H9 (cell line): ENCODE data around the gene NSUN2. TPM values are rescaled to one million over a fixed set of nuclear protein-coding genes. Genes with fewer than 3 reads are reported as not detected.

ENCODE experiments used
- DNase-seq: peaks from one replicate; pipeline ENCODE4 v3.0.0-alpha.2; 2017
- H2AFZ ChIP-seq: one replicate; pipeline ENCODE4 v1.6.1; 2013; ENCODE audit warnings: mild to moderate bottlenecking, low read length, control low read depth, moderate library complexity
- H2AK5ac ChIP-seq: 2 replicates; pipeline ENCODE4 v1.6.1; 2013; ENCODE audit warnings: low read length, control low read depth, mixed read lengths; ENCODE audit not compliant: insufficient read length
- H2BK120ac ChIP-seq: one replicate; pipeline ENCODE4 v1.6.1; 2013; ENCODE audit warnings: low read depth, mild to moderate bottlenecking, low read length, control low read depth, inconsistent platforms; ENCODE audit not compliant: poor library complexity, severe bottlenecking
- H2BK12ac ChIP-seq: 2 replicates; pipeline ENCODE4 v1.6.1; 2013; ENCODE audit warnings: low read length, control low read depth, mixed read lengths, low read depth; ENCODE audit not compliant: insufficient read length
- H2BK15ac ChIP-seq: 2 replicates; pipeline ENCODE4 v1.6.1; 2013; ENCODE audit warnings: low read depth, low read length, control low read depth
- H2BK20ac ChIP-seq: one replicate; pipeline ENCODE4 v1.6.1; 2013; ENCODE audit warnings: low read depth, mild to moderate bottlenecking, low read length, control low read depth, inconsistent platforms; ENCODE audit not compliant: poor library complexity, severe bottlenecking
- H2BK5ac ChIP-seq: 2 replicates; pipeline ENCODE4 v1.6.1; 2013; ENCODE audit warnings: low read length, control low read depth, mixed read lengths; ENCODE audit not compliant: insufficient read length
- H3K14ac ChIP-seq: 2 replicates; pipeline ENCODE4 v1.6.1; 2013; ENCODE audit warnings: low read length, control low read depth; ENCODE audit not compliant: insufficient read depth
- H3K18ac ChIP-seq: 2 replicates; pipeline ENCODE4 v1.6.1; 2013; ENCODE audit warnings: low read depth, mild to moderate bottlenecking, mixed read lengths, low read length, control low read depth; ENCODE audit not compliant: insufficient read length
- H3K23ac ChIP-seq: 2 replicates; pipeline ENCODE4 v1.6.1; 2013; ENCODE audit warnings: low read length, control low read depth, mixed read lengths, low read depth; ENCODE audit not compliant: insufficient read length
- H3K23me2 ChIP-seq: 2 replicates; pipeline ENCODE4 v1.6.1; 2013; ENCODE audit warnings: low read depth, mild to moderate bottlenecking, mixed read lengths, low read length, control low read depth; ENCODE audit not compliant: insufficient read length, poor library complexity, severe bottlenecking
- H3K27ac ChIP-seq: 2 replicates; pipeline ENCODE4 v1.5.1; 2013; ENCODE audit warnings: low read length, control low read depth, mixed read lengths, low read depth; ENCODE audit not compliant: insufficient read length
- H3K27me3 ChIP-seq: 2 replicates; pipeline ENCODE4 v1.6.1; 2013; ENCODE audit warnings: low read length, control low read depth, inconsistent platforms; ENCODE audit not compliant: insufficient read depth
- H3K4ac ChIP-seq: 2 replicates; pipeline ENCODE4 v1.6.1; 2013; ENCODE audit warnings: low read depth, mild to moderate bottlenecking, control low read depth, inconsistent platforms, low read length, moderate library complexity
- H3K4me1 ChIP-seq: 2 replicates; pipeline ENCODE4 v1.6.1; 2013; ENCODE audit warnings: low read length, control low read depth, inconsistent platforms; ENCODE audit not compliant: insufficient read depth
- H3K4me2 ChIP-seq: 2 replicates; pipeline ENCODE4 v1.6.1; 2013; ENCODE audit warnings: low read length, control low read depth, mixed read lengths; ENCODE audit not compliant: insufficient read length, insufficient read depth
- H3K56ac ChIP-seq: 2 replicates; pipeline ENCODE4 v1.6.1; 2013; ENCODE audit warnings: low read depth, mild to moderate bottlenecking, mixed read lengths, low read length, control low read depth; ENCODE audit not compliant: insufficient read length
- H3K79me1 ChIP-seq: 2 replicates; pipeline ENCODE4 v1.6.1; 2013; ENCODE audit warnings: low read depth, mild to moderate bottlenecking, moderate library complexity, low read length, control low read depth, inconsistent platforms; ENCODE audit not compliant: insufficient read depth, poor library complexity, severe bottlenecking
- H3K79me2 ChIP-seq: 2 replicates; pipeline ENCODE4 v1.6.1; 2013; ENCODE audit warnings: low read length, control low read depth, inconsistent platforms; ENCODE audit not compliant: insufficient read depth
- H3K9ac ChIP-seq: 2 replicates; pipeline ENCODE4 v1.6.1; 2013; ENCODE audit warnings: low read length, control low read depth, mixed read lengths; ENCODE audit not compliant: insufficient read length; ENCODE audit errors: extremely low read depth
- H3K9me3 ChIP-seq: one replicate; pipeline ENCODE4 v1.6.1; 2013; ENCODE audit warnings: low read depth, low read length, inconsistent platforms; ENCODE audit not compliant: control insufficient read depth
- H3T11ph ChIP-seq: one replicate; pipeline ENCODE4 v1.6.1; 2013; ENCODE audit warnings: mild to moderate bottlenecking, low read length, control low read depth, inconsistent platforms
- H4K20me1 ChIP-seq: one replicate; pipeline ENCODE4 v1.6.1; 2013; ENCODE audit not compliant: control insufficient read depth, insufficient read length, insufficient read depth
- H4K5ac ChIP-seq: 2 replicates; pipeline ENCODE4 v1.6.1; 2013; ENCODE audit warnings: low read depth, mild to moderate bottlenecking, mixed read lengths, low read length, control low read depth; ENCODE audit not compliant: insufficient read length
- H4K8ac ChIP-seq: replicated peaks from 2 replicates; pipeline ENCODE4 v1.6.1; 2013; ENCODE audit warnings: low read length, control low read depth, mixed read lengths, low read depth; ENCODE audit not compliant: insufficient read length
- H4K91ac ChIP-seq: 2 replicates; pipeline ENCODE4 v1.6.1; 2013; ENCODE audit warnings: low read depth, mild to moderate bottlenecking, moderate library complexity, mixed read lengths, low read length, control low read depth; ENCODE audit not compliant: insufficient read length
- H3K27ac Mint-ChIP-seq, 3 experiments: 2 replicates in 2 of 3; 3 replicates in 1 of 3; pipeline ENCODE4 v1.8.0; 2020 to 2021; ENCODE audit warnings: mixed read lengths in 3 of 3, mild to moderate bottlenecking in 1 of 3, moderate library complexity in 1 of 3
- H3K27me3 Mint-ChIP-seq: 2 replicates; pipeline ENCODE4 v1.8.0; 2021; ENCODE audit warnings: low read depth, mild to moderate bottlenecking, moderate library complexity, mixed read lengths
- H3K36me3 Mint-ChIP-seq, 3 experiments: 2 replicates in 2 of 3; 3 replicates in 1 of 3; pipeline ENCODE4 v1.8.0; 2020 to 2021; ENCODE audit warnings: low read depth in 3 of 3, mixed read lengths in 3 of 3; ENCODE audit not compliant: insufficient read depth in 1 of 3
- H3K4me1 Mint-ChIP-seq, 2 experiments: 2 replicates each; pipeline ENCODE4 v1.8.0; 2020; ENCODE audit warnings: mixed read lengths in 2 of 2
- H3K4me3 Mint-ChIP-seq, 2 experiments: 2 replicates in 1 of 2; 3 replicates in 1 of 2; pipeline ENCODE4 v1.8.0; 2020 to 2021; ENCODE audit warnings: mild to moderate bottlenecking in 2 of 2, mixed read lengths in 2 of 2, moderate library complexity in 1 of 2
- H3K9me3 Mint-ChIP-seq, 2 experiments: 2 replicates in 1 of 2; 3 replicates in 1 of 2; pipeline ENCODE4 v1.8.0; 2020; ENCODE audit warnings: mild to moderate bottlenecking in 2 of 2, mixed read lengths in 2 of 2, moderate library complexity in 1 of 2
- WGBS: extraction: QIAGEN DNeasy Blood & Tissue Kit; methylation state at CpG from one replicate; pipeline ENCODE4 v1.1.7; 2013; ENCODE audit warnings: missing lambda C conversion rate, low lambda C conversion rate, mixed read lengths; ENCODE audit not compliant: insufficient read length; ENCODE audit errors: extremely low coverage; 5-methylcytosine and 5-hydroxymethylcytosine counted together
- total RNA-seq: library from RNA; stranded (reverse); gene quantifications from 2 replicates; pipeline ENCODE4 v1.2.1, GENCODE V29; 2021
- TF ChIP-seq, protein P1 (sequence below): fragments of 200-600 bp; sonication (generic); conservative IDR thresholded peaks from 3 replicates; pipeline ENCODE4 v1.8.0; 2021; ENCODE audit warnings: antibody characterized with exemption, mild to moderate bottlenecking

Gene NSUN2
- total RNA-seq, 1 experiment from 2014 or later: 115 TPM

DNA sequence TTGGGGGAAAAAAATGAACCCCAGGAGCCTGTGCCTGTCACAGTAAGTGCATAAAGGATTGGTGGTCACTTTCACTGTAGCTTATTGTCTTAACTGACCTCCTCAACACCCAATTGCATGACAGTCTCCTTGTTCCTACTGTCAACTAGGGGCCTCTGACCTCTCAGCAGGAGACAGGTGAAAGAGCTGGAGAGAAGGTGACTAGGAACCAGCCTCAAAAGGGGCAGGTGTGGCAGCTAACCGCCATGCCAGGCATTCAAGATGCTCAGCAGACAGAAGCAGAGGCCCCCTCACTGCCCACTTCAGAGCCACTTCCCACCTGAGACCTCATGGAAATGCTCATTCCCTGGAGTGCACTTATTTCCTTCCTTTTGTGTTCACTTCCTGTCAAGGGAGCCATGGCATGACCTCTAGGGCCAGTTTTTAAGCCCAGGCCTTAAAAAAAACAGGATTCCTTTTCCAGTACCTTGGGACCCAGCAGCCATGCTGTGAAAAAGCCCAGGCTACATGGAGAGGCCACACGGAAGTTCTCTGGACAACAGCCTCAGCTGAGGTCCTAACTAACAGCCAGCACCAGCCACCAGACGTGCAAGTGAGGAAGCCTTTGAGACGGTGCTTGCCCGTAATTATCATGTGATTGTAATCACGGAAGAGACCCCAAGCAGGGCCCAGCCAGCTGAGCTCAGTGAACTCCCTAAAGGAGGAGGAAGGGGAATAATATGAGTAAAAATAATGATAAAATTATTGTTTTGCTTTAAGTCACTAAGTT, 74.9 kb downstream of the NSUN2 start:
- Histone ChIP-seq H3T11ph (no peak overlapping the region), H2BK5ac (no peak overlapping the region), H3K14ac (no peak overlapping the region), H4K5ac (no peak overlapping the region), H4K91ac (no peak overlapping the region), H3K27me3 (no peaks in the 10 kb centered on the region), H3K79me2 (no peaks in the 10 kb centered on the region), H4K20me1 (no peaks in the 10 kb centered on the region), H3K4me2 (no peak overlapping the region), H3K9ac (no peak overlapping the region), H2AK5ac (no peak overlapping the region), H3K23me2 (no peaks in the 10 kb centered on the region), H2BK12ac (no peak overlapping the region), H3K4ac (no peak overlapping the region), H3K9me3 (peaks cover 12% of the 10 kb centered on the region), H2BK15ac (no peak overlapping the region), H3K18ac (no peak overlapping the region), H4K8ac (no peak overlapping the region), H2BK120ac (no peak overlapping the region), H3K79me1 (no peaks in the 10 kb centered on the region), H2BK20ac (no peak overlapping the region), H3K27ac (no peak overlapping the region), H3K56ac (no peak overlapping the region), H3K23ac (no peak overlapping the region), H2AFZ (no peak overlapping the region), H3K4me1 (no peaks in the 10 kb centered on the region)
- peaks cover 0 to 7% (median 5%) of the 10 kb centered on the region in 3 experiments; a peak in 5 of 7 replicates for H3K36me3 Mint-ChIP-seq
- H3K9me3 Mint-ChIP-seq: peaks cover 19 to 28% of the 10 kb centered on the region in 2 experiments
- H3K4me1 Mint-ChIP-seq: no peaks in the 10 kb centered on the region
- no CpG with 5 or more reads among the region's 6 CpGs for WGBS
- DNase-seq: no peak
- no peak overlapping the region for H3K27ac Mint-ChIP-seq
- no peak overlapping the region for H3K4me3 Mint-ChIP-seq
- peaks cover 6% of the 10 kb centered on the region for H3K27me3 Mint-ChIP-seq
- TF ChIP-seq, protein P1, sequence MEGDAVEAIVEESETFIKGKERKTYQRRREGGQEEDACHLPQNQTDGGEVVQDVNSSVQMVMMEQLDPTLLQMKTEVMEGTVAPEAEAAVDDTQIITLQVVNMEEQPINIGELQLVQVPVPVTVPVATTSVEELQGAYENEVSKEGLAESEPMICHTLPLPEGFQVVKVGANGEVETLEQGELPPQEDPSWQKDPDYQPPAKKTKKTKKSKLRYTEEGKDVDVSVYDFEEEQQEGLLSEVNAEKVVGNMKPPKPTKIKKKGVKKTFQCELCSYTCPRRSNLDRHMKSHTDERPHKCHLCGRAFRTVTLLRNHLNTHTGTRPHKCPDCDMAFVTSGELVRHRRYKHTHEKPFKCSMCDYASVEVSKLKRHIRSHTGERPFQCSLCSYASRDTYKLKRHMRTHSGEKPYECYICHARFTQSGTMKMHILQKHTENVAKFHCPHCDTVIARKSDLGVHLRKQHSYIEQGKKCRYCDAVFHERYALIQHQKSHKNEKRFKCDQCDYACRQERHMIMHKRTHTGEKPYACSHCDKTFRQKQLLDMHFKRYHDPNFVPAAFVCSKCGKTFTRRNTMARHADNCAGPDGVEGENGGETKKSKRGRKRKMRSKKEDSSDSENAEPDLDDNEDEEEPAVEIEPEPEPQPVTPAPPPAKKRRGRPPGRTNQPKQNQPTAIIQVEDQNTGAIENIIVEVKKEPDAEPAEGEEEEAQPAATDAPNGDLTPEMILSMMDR: no peak
